H1 (cell line): Measurements from ENCODE around the gene RSPO1. TPM values are rescaled to one million over a fixed set of nuclear protein-coding genes. Genes with fewer than 3 reads are reported as not detected.

Experiments used
- ASH2L ChIP-seq: fragments of 200-600, 300-600 bp; sonication (generic); IDR thresholded peaks from one replicate; pipeline ENCODE4 v1.7.1; 2017; ENCODE audit warnings: low read length
- BCL11A ChIP-seq, 2 experiments: IDR thresholded peaks; one replicate each; pipeline ENCODE4 v1.6.1; 2011; ENCODE audit warnings: low read depth in 2 of 2, low read length in 2 of 2, mild to moderate bottlenecking in 2 of 2
- CHD1 ChIP-seq: IDR thresholded peaks from 2 replicates; pipeline ENCODE4 v1.6.1; 2012; ENCODE audit warnings: low read depth, low read length, improper control_type of control experiment
- CTBP2 ChIP-seq: IDR thresholded peaks from 2 replicates; pipeline ENCODE4 v1.7.0; 2011; ENCODE audit warnings: borderline replicate concordance, mild to moderate bottlenecking, moderate library complexity, mixed read lengths, low read length; ENCODE audit not compliant: insufficient read depth, insufficient read length
- GTF2F1 ChIP-seq: IDR thresholded peaks from 2 replicates; pipeline ENCODE4 v1.6.1; 2012; ENCODE audit warnings: low read depth, low read length, improper control_type of control experiment, borderline replicate concordance
- JUND ChIP-seq: IDR thresholded peaks from 2 replicates; pipeline ENCODE4 v1.6.1; 2011; ENCODE audit warnings: mild to moderate bottlenecking, improper control_type of control experiment, low read length
- MAFK ChIP-seq: IDR thresholded peaks from 2 replicates; pipeline ENCODE4 v1.6.1; 2012; ENCODE audit warnings: low read depth, mild to moderate bottlenecking, improper control_type of control experiment, low read length
- PHF8 ChIP-seq: fragments of 200-600 bp; sonication (generic); conservative IDR thresholded peaks from 2 replicates; pipeline ENCODE4 v1.7.1; 2012; ENCODE audit warnings: low read depth, mild to moderate bottlenecking, inconsistent platforms, low read length, moderate library complexity
- POLR2AphosphoS5 ChIP-seq: IDR thresholded peaks from 2 replicates; pipeline ENCODE4 v1.6.1; 2011; ENCODE audit warnings: low read depth, low read length
- SAP30 ChIP-seq: fragments of 300-600 bp; sonication (generic); IDR thresholded peaks from 2 replicates; pipeline ENCODE4 v1.7.1; 2012; ENCODE audit warnings: low read length, moderate library complexity, mild to moderate bottlenecking, inconsistent platforms; ENCODE audit not compliant: insufficient read depth, insufficient replicate concordance
- SIRT6 ChIP-seq: IDR thresholded peaks from one replicate; pipeline ENCODE4 v1.7.1; 2012; ENCODE audit warnings: low read length, inconsistent platforms
- SP4 ChIP-seq: IDR thresholded peaks from 2 replicates; pipeline ENCODE4 v1.6.1; 2012; ENCODE audit warnings: low read length, inconsistent platforms
- polyA plus RNA-seq, 7 experiments: library from polyadenylated mRNA; depleted of rRNA in 3 of 7; stranded (reverse) in 5 of 7; unstranded in 2 of 7; fragments of >200 nt in 5 of 7; fragments of 200-250 nt in 2 of 7; gene quantifications; 1 replicate in 5 of 7; 2 replicates in 1 of 7; 4 replicates in 1 of 7; pipeline versions ENCODE4 v1.2.1 to v1.2.3, GENCODE V29; 2011 to 2013; ENCODE audit warnings: missing spikeins in 2 of 7, mixed read lengths in 2 of 7
- total RNA-seq: library from RNA; stranded (reverse); fragmentation: NEBNext Ultra II Directional; extraction: Animal tissue kit (Norgen Biotek cat#: 25700); gene quantifications from 2 replicates; pipeline ENCODE4 v1.2.1, GENCODE V29; 2021
- TF ChIP-seq, protein P1 (sequence below): IDR thresholded peaks from 2 replicates; pipeline ENCODE4 v1.6.1; 2012; ENCODE audit warnings: inconsistent platforms
- TF ChIP-seq, protein P2 (sequence below): IDR thresholded peaks from 2 replicates; pipeline ENCODE4 v1.6.1; 2012; ENCODE audit warnings: inconsistent platforms

Gene RSPO1
- total and polyA plus RNA-seq, 2 of the 8 experiments (the other 6 are each of a cell fraction or from before 2014, with no cell fraction given), result 0.39 TPM; not detected in 1

DNA sequence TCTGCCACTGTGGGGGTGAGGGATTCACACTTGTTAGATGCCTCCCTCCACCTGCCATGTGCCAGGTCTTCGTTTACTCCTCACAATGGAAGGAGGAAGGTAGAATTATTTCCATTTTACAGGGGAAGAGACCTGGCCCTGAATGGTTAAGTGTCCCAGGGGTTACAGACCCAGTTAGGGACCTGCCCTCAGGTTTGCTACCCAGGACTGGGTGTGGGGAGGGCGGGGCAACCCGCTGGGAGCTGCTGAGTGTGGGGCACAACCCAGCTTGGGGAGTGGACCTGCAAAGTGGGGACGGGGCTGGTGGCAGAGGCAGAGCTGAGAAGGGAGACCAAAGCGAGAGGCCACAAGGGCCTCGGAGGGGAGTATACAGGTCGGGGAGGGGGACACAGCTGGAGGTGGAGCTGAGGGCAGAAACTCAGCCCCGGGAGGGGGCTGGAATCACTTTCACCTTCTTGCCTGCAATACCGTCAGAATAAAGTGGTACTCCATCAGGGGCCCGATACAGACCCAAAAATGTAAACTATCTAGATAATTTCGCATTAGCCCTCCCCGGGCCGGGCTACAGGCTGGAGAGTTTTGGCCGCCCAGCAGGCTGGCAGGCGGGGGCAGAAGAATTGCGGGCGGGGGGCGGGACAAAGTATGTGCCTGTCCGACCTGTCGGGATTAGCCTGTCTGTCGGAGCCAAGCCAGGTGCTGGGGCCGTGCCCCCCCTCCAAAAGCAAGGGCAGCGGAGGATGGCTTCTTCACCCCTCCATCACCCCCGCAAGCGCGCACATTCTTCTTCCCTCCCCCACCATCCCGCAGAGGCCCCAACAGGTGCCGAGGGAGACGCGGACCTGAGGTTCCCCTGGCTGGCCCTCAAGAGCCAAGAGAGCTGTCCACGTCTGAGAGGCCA is 1.4 kb downstream of the RSPO1 start (continued):
- TF ChIP-seq JUND, result no peak
- no peak for TF ChIP-seq CTBP2
- TF ChIP-seq ASH2L, result no peak
- no peak for TF ChIP-seq MAFK
- TF ChIP-seq SP4, result no peak
- no peak for TF ChIP-seq PHF8
- TF ChIP-seq, protein P1, sequence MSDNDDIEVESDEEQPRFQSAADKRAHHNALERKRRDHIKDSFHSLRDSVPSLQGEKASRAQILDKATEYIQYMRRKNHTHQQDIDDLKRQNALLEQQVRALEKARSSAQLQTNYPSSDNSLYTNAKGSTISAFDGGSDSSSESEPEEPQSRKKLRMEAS, result 0 out of 2 replicates have a peak, but pooled peaks have one; percentile 16
- TF ChIP-seq SAP30, result no peak
- TF ChIP-seq POLR2AphosphoS5, result peak; percentile 89
- TF ChIP-seq GTF2F1, result no peak
- TF ChIP-seq BCL11A (IDR thresholded peaks at IDR 0.05; ENCODE audit: low read depth in 2 of 2, low read length in 2 of 2), result no peak
- no peak for TF ChIP-seq CHD1
- TF ChIP-seq SIRT6, result no peak
- TF ChIP-seq, protein P2, sequence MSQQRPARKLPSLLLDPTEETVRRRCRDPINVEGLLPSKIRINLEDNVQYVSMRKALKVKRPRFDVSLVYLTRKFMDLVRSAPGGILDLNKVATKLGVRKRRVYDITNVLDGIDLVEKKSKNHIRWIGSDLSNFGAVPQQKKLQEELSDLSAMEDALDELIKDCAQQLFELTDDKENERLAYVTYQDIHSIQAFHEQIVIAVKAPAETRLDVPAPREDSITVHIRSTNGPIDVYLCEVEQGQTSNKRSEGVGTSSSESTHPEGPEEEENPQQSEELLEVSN, result 0 out of 2 replicates have a peak, but pooled peaks have one; percentile 31
